Measurements from ENCODE around the gene MFN2.
A peak's percentile ranks its signal among the peaks of the same experiment; 100 is the strongest.
"Not testable (repeated sequence)": the region's sequence is repeated elsewhere in the genome, so short reads cannot be mapped to it uniquely, and the experiment has no call there.

Gene MFN2

DNA sequence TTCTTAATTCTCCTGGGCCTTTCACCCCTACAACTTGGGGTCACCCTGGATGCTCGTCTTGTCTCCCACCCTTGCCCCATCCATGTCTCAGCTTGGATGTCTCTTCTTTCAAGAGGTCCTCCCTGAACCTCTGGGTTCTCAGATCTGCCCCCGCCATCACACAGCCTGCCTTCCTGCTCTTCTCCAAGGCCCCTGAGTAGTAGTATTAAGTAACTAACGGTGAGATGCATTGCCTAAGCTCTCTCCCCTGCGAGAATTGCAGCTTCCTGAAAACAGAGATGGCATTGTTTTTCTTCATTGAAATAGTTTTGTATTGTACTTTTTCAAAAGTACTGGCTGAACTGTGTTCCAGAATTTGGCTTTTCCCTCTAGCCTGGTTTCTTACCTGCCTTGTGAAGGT, 55.1 kb downstream of the MFN2 start:
- DNase-seq (ENCODE audit: low read depth, low spot score): no peak
- in situ Hi-C loops (cut with HindIII; ENCODE audit: low sequenced_read_pairs): no loop called here
- no peak overlapping the region for H3K4me3 ChIP-seq (ENCODE audit: low read depth, low read length)
- TF ChIP-seq, protein P1, sequence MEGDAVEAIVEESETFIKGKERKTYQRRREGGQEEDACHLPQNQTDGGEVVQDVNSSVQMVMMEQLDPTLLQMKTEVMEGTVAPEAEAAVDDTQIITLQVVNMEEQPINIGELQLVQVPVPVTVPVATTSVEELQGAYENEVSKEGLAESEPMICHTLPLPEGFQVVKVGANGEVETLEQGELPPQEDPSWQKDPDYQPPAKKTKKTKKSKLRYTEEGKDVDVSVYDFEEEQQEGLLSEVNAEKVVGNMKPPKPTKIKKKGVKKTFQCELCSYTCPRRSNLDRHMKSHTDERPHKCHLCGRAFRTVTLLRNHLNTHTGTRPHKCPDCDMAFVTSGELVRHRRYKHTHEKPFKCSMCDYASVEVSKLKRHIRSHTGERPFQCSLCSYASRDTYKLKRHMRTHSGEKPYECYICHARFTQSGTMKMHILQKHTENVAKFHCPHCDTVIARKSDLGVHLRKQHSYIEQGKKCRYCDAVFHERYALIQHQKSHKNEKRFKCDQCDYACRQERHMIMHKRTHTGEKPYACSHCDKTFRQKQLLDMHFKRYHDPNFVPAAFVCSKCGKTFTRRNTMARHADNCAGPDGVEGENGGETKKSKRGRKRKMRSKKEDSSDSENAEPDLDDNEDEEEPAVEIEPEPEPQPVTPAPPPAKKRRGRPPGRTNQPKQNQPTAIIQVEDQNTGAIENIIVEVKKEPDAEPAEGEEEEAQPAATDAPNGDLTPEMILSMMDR (IDR thresholded peaks at IDR 0.05; ENCODE audit: low read depth, low read length): no peak

DNA sequence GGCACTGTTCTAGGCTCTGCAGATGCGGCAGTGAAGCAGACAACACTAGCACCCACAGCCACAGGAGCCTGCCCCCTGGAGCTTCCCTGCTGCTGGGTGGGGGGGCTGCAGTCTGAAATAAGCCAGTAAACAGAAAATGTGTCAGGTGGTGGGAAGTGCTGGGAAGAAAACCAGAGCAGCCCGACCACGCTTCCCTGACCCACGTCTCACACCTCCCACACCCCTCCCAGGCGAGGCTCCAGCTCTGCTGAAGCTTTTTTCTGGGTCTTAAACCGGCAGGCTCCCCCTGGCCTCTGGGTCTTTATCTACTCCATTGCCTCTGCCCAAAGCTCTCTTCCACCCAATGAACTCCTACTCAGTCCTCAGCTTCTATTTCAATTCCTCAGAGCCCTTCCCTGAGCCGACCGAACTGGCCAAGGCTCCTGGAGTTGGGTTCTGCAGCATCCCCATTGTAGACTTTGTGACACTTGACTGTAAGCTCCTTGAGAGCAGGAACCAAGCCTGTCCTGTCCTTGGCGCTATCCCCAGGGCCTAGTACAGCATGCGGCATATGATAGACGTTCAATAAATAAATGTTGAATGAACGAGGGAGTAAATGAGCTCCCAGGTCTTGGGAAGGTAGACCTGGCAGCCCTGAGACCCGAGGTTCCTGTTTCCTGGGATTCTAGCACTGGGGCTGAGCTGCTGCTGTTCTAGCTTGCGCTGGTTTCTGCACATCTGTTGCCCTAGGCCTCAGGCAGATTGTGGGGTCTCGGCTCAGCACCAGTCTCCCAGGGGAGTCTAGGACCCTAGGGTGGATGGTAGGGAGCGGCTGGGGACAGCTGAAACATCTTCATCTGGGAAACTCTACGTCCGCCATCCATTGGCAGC, 57.5 kb downstream of the MFN2 start:
- DNase-seq (ENCODE audit: low read depth, low spot score): no peak
- in situ Hi-C loops (cut with HindIII; ENCODE audit: low sequenced_read_pairs): no loop called here

DNA sequence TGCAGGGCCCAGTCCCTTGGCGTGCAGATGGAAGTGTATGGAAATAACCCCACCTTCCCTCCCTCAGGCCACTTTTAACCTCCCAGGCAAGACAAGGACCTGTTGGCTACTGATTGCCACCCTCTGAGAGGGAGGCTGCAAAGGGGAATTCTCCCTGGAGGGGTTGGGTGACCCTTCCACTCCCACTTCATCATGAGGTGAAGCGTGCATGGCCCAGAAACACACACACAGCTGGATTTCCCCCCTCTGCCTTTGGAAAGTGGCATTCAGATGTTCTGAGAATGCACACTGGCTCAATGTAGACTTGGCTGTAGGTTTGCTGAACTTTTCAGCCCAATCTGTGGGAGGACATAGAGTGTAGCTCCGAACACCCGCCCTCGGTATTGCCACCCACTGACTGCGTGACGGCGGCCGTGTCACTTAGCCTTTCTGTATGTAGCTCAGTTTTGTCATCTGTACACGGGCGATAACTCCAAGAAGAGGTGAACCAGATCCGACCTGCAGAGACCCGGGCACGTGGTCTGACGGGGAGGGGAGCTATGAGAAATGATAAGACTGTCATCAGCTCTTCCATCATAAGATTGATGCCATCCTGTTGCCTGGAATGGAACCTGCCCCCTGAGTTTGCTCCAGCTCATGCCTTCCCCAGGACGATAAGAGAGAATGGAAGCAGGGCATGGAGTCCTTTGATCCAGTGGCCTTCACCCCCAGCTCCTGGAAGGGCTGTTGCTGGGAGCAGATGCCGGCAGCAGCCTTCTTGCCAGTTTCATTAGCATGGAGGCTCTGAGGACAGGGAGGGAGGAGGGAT, 58.3 kb downstream of the MFN2 start:
- TF ChIP-seq, protein P1 (IDR thresholded peaks at IDR 0.05; ENCODE audit: low read depth, low read length): no peak
- no peak for DNase-seq (ENCODE audit: low read depth, low spot score)
- no peak overlapping the region for H3K4me3 ChIP-seq (ENCODE audit: low read depth, low read length)
- in situ Hi-C loops (cut with HindIII; ENCODE audit: low sequenced_read_pairs): no loop called here

More for the DNA sequence above, 57.5 kb downstream of the MFN2 start:
- H3K4me3 ChIP-seq (ENCODE audit: low read depth, low read length): no peak overlapping the region
- TF ChIP-seq, protein P1 (IDR thresholded peaks at IDR 0.05; ENCODE audit: low read depth, low read length): no peak

DNA sequence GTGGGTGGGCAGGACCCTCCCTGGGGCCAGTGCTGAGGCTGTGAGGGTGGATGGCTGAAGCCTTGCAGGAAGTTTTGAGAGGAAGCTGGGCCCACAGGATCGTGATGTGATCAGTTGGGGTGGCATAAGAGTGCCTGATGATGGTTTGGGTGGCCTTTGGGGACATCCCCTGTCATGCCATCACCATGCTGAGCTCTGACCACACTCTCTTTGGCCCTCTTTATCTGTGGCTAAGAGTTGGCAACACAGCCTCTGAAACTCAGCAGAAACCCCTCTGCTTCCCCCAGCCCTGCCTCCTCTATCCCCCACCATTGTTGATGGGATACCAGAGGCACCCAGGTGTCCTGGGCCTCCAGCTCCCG, 58.9 kb downstream of the MFN2 start:
- no peak for DNase-seq (ENCODE audit: low read depth, low spot score)
- TF ChIP-seq, protein P1 (IDR thresholded peaks at IDR 0.05; ENCODE audit: low read depth, low read length): no peak
- no peak overlapping the region for H3K4me3 ChIP-seq (ENCODE audit: low read depth, low read length)
- in situ Hi-C loops (cut with HindIII; ENCODE audit: low sequenced_read_pairs): no loop called here

DNA sequence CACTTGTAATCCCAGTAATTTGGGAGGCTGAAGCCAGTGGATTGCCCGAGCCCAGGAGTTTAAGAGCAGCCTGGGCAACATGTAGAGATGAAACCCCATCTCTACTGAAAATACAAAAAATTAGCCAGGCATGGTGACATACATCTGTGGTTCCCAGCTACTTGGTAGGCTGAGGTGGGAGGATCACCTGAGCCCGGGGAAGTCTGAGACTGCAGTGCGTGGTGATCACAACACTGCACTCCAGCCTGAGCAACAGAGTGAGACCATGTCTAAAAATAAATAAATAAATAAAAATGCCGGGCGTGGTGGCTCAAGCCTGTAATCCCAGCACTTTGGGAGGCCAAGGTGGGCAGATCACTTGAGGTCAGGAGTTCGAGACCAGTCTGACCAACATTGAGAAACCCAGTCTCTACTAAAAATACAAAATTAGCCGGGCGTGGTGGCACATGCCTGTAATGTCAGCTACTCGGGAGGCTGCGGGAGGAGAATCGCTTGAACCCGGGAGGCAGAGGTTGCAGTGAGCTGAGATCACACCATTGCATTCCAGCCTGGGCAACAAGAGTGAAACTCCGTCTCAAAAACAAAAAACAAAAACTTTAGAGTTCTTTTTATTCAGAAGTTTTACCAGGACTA, 59.7 kb downstream of the MFN2 start:
- H3K4me3 ChIP-seq (ENCODE audit: low read depth, low read length); DNase-seq (ENCODE audit: low read depth, low spot score); in situ Hi-C loops (cut with HindIII; ENCODE audit: low sequenced_read_pairs): not testable (repeated sequence)

DNA sequence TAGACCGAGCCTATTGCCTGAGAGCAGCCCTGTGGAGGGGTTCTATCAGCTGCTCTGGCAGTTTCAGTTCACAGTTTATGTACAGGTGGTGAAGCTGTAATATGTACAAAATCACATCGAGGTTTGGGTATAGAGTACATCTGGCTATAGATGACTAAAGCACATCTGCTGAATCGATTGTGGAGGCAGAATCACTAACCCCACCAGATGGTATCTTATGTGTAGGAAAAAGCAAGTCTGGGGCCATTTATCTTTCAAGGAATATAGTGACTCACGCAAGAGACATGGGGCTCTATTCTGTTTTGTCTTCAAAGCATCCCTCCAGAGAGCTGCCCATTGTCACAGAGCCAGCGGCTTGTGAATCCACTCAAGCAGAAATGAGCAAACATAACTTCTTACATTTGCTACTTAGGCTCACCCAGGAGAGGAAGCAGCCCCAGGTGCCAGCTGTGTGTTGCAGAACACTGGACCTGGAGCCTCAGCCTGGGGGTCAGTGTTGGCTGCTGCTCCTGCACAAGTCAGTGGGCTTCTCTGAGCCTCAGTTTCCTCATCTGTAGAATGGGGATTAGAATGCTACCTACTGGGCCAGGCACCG, 60.3 kb downstream of the MFN2 start:
- in situ Hi-C loops (cut with HindIII; ENCODE audit: low sequenced_read_pairs): no loop called here
- DNase-seq (ENCODE audit: low read depth, low spot score): peak; percentile 91
- TF ChIP-seq, protein P1 (IDR thresholded peaks at IDR 0.05; ENCODE audit: low read depth, low read length): no peak
- H3K4me3 ChIP-seq (ENCODE audit: low read depth, low read length): no peak overlapping the region

DNA sequence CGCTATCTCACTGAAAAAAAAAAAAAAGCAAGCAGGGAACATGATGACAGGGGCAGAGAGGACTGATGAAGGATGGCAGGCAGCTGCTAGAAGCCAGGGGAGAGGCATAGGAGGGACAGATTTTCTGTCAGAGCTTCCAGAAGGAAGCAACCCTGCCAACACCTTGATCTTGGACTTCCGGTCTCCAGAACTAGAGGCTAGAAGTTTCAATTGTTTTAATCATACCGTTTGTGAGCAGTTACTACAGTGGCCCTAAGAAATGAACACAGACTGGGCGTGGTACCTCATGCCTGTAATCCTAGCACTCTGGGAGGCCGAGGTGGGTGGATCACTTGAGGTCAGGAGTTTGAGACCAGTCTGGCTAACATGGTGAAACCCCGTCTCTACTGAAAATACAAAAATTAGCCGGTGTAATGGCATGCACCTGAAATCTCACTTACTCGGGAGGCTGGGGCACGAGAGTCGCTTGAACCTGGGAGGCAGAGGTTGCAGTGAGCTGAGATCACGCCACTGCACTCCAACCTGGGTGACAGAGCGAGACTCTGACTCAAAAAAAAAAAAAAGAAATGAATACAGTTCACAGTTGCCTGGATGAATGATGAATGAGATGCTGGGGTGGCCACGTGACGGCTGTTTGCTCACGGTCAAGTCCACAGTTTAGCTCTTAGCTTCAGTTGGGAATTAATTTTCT, 64.1 kb downstream of the MFN2 start:
- DNase-seq (ENCODE audit: low read depth, low spot score); in situ Hi-C loops (cut with HindIII; ENCODE audit: low sequenced_read_pairs); H3K4me3 ChIP-seq (ENCODE audit: low read depth, low read length): not testable (repeated sequence)

All from astrocyte of the spinal cord (primary cell).